Medulla oblongata (tissue), 1 donor: ENCODE measurements around the gene RYK.
"Not testable (repeated sequence)": the region's sequence is repeated elsewhere in the genome, so short reads cannot be mapped to it uniquely, and the experiment has no call there.

Experiments used
- DNase-seq: peaks from one replicate; pipeline ENCODE4 v3.0.0-alpha.2; 2015; ENCODE audit errors: extremely low spot score

Gene RYK

DNA sequence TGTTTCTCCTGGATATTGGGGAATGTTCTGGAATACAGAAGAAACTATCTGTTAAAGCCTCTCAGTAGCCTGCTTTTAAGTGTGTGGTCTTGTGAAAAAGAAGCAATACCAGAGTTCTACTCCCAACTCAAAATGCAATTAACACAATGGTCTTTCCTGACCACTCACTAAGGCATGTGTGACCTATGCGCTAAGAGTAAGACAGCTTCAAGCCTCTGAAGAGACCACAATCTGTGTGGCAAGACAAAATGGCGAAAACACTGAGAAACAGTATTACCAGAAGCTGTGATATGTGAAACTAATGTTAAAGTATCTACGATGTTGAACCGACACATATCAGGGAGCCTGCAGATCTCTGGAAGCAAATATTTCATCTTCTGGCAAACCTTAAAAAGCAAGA is 33.8 kb downstream of the RYK start:
- DNase-seq, result no peak

DNA sequence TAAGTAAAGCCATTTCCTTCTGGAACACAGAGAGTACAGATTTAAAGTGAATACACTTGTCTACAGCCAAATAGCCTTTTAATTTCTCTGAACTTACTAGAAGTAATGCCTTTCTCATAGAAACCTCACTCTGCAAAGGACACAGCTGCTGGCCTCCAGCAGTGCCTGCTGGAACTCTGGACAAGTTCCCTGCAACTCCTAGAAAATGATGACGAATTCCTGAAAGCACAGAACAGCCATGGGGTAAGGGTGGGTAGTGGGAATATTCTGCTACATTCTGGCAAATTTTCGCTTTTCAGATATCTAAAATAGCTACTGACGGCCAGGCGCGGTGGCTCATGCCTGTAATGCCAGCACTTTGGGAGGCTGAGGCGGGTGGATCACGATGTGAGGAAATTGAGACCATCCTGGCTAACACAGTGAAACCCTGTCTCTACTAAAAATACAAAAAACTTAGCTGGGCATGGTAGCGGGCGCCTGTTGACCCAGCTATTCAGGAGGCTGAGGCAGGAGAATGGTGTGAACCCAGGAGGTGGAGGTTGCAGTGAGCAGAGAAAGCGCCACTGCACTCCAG is 34.4 kb downstream of the RYK start:
- peak; percentile 33 for DNase-seq

DNA sequence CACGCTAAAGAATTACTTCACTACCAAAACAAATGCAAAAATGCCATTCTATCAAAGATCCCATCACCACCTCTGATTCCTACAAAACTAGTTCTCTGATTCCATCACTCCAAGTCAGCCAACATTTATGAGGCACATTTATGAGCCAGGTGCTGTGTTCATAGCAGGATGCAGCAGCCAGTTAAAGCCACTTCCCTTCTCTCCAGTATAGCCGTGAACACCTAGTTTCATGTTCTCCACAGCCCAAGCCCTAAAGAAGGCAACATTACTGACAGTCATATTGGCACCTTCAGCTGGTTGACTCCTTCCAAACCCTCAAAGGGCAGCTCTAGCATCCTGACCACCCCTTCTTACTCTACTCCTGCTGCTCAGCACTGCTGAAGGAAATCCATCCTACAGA is 36.4 kb downstream of the RYK start:
- DNase-seq, result no peak

DNA sequence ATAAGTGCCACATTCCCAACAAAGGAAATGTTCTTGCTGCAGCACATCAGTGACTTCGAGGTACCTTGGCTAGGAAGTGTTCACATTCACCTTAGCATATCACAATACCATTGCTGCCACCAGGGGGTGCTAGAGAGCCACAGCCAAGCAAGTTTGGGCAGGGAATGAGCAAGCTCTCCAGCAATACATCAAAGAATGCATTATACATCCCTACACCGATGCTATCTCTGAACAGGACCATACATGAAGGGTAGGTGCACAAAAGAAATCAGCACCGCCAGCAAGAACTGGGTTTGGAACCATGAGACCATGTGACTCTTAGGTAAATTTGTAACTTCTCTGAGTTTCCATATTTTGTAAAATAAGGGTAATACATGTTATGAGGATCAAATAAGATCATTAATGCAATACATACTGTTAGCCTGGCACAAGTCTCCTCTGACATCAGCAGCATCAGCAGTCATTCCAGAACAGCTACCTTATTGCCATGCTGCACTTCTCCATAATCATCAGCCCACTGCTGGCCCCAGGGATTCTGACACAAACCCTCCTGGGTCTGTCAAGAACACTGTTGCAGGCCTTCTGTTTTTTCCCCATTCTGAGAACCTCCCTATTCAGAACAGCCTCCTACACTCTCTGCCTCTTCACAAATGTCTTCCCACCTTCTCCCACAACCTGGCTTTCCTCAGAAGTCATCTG is 37.5 kb downstream of the RYK start:
- peak; percentile 85 for DNase-seq

DNA sequence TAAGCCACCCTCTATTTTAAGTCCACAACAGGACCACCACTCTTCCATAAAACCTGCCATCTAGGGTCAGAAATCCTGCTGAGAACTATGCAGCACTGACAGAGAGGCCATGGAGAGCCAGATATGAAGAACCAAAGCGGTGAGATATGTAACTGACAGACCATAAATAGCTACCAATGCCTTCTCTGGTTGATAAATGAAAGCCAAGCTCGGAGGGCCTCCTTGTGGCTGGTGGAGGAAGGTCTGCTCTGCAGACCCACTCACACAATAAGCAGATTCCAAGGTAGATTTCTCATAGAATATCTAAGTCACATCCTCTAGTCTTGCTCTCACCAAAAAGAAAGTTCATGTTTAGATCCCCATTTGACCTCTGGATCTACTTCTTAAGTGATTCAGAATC is 38.9 kb downstream of the RYK start:
- DNase-seq, result peak; percentile 14

DNA sequence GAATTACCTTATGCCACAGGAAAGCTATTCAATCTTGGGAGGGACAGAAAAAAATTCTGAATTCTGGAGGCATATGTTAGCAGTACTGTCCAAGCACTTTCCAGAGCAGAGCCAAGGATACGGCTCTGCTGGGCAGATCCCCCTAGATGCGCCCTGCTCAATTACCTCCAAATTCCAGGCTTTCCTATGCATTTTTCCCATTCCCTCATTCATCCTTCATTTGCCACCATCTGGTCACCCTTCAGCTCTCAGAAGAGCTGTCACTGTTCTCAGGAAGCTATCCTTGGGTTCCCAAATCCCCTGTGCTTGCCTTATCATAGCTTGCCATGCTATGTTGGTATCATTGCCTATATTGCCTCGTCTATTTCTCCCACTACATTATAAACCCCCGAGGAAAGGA is 45.2 kb downstream of the RYK start:
- DNase-seq, result no peak

DNA sequence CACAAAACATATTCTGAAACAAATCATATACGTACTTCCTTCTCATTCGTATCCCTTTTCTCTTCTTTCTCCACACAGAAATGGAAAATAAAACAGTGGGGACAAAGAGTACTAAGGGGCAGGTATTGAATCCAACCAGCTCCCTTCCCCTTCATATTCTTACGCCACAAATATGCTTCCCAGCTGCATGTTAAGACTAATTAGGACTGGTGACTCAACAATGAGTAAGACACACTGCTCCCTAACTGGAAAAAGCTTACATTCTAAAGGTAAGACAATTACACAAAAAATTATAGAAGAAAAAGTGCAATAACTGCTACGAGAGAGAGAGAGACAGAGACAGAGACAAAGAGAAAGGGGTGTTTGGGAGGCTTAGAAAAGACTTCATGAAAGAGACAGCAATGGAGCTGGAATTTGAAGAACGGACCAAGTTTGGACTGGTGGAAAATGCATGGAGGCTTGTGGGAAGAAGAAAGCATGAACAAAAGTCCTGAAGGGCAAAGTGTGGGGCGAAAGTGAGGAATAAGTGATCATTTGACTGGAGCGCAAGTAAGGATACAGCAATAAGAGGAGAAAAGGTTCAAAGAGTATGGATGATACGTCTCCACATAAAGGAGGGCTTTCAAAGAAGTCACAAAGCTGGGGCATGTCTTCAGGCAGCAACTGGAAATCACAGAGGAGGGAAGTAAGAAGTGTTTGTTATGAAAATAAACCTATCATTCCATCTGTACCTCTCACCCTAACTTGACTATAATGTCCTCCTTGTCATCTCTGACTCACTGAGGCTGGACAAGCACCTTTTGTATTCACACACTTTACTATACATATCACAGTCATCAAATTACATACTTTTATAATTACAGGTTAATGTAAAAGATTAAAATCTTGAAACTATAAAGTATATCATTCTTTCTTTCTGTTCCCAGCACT is 49.2 kb downstream of the RYK start:
- no peak for DNase-seq

DNA sequence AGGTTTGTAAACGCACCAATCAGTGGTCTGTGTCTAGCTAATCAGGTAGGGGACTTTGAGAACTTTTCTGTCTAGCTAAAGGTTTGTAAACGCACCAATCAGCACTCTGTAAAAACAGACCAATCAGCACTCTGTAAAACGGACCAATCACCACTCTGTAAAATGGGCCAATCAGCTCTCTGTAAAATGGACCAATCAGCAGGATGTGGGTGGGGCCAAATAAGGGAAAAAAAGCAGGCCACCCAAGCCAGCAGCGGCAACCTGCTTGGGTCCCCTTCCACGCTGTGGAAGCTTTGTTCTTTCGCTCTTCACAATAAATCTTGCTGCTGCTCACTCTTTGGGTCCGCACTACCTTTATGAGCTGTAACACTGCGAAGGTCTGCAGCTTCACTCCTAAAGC is 50.8 kb downstream of the RYK start:
- DNase-seq, result not testable (repeated sequence)

DNA sequence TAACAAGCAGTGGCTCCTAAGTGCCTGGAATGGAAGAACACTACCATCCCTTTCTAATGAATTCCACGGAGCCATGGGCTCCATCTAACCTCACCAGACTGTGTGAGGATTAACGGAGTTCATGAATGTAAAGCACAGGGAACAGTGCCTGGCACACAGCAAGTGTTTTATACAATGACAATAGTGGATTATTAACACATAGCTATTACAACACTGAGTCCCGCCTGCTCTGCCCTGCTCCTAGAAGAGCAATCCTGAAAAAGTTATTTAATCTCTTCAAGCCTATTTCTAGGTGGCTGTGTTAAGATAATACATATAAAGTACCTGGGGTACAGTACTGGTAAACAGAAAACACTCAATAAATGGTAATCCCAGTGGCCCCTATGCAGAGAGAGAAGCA is 51.4 kb downstream of the RYK start:
- no peak for DNase-seq

DNA sequence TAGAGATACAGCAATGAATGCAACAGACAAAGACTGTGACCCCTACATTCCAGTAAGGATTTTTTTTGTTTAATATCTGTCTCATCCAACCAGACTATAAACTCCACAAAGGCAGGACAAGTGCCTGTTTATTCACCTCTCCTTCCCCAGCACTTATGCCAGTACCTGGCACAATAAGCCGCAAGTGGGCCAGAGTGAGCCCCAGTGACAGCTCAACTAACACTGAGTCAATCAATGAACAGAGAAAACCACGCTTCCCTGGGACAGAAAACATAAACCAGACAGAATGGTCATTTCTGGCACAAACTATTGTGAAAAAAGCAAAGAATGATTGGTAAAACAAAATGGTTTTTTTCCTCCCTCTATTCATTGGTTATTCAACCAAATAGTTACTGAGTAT is 52.2 kb downstream of the RYK start:
- DNase-seq, result no peak

DNA sequence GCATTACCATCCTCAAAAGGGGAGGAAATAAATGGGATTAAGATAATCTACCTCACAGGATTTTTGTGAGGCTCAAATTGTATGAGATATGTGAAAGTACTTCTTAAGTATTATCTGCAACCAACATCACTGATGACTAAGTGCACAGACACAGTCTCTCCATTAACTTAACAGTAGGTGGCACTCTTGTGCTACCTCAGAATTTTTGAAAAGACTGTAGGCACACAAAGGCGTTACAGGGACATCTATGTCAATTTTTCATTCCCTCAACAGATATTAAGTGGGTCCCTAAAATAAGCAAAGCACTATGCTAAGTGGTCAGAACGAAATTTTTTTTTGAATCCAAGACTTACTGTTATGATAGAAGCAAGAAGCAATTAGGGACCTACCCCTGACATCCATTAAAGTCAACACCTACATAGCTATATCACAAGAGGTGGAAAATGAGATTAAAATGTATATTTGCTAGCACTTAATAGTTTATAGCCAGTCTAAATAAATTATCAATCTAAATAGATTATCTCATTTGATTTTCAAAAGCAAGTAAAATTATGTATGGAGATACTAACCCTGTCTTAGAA is 52.9 kb downstream of the RYK start:
- DNase-seq, result peak; percentile 78

DNA sequence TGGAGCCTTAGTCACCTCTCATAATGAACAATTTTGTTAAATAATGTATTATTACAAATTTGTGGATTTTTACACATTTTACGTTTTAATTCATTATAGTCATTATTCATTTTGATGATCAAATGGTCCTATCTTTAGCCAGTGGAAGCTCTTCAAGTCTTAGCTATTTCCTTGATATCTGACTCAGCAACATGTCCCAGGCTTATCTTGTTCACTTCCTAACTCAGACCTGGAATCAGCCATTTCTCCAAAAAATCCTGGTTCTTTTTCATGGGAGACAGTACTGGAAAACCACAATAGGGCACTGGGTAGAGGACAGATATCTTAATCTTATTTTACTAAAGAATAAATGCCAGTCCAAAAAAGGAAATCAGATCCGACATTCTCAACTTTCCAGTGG is 56.4 kb downstream of the RYK start:
- no peak for DNase-seq

DNA sequence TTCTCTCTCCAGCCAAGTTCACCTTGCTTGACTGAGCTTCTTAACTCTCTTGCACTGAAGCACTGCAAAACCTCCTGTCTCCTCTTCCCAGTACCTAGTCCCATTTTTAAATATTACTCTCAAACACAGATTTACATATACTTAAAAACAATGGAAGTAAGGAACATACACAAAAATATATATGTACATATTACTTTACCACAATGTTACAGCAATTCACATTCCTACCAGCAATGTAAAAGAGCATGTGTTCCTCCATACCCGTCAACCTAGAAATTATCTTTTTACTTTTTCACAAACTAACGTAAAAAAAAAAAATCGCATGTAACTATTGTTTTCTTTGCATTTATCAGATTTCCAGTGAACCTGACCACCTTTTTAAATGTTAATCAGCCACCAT is 60.4 kb downstream of the RYK start:
- no peak for DNase-seq

DNA sequence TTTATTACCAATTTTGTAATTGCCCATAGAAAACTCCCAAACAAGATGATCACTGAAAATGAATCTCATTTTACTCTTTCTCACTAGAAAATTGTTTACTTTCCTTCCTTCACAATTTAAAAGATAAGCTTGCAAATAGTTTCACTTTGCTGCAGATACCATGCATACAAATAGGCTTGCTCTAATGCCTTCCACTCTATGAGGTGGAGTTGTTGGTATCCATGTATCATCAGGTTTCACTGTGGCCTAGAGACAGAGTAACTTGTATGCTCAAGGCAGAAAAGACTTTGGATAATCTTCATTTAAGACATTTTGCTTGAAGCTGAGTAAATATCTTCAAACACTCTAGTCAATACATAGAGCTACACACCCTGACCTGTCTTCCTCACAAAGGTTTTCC is 60.8 kb downstream of the RYK start:
- no peak for DNase-seq

DNA sequence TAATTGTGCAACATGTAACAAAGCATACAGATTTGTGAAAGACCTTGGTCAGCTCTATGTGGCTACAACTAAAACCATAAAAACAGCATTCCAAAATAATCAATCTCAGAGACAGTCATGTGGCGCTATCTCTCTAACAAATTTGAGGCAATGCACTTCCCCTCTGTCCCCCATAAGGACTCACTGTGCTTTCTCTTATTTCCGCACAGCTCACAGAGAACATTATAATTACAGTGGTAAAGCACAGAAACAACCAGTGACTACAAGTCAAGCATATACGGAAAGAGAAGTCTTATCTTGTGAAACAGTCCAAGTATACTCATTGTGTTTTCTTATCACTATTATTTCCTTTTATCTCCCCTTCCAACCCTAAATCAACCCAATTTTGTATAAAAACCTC is 64.3 kb downstream of the RYK start:
- DNase-seq, result no peak

DNA sequence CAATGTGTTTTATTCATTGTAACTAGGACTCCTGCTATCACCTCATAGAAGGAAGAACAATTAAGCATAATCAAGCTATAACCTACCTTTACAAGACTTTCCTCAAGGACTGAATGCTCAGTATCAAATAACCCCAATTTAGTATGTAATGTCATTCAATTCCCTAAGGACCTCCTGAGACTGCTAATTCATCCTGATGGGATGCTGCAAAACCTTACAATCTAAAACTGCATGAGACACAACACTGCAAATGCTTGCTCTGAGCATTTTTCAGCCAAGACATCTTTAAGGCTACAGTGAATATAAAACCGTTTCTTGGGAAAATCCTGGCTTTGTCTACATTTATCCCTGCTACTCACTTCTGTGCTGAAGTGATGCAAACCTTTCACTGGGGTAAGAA is 69.9 kb downstream of the RYK start:
- no peak for DNase-seq

DNA sequence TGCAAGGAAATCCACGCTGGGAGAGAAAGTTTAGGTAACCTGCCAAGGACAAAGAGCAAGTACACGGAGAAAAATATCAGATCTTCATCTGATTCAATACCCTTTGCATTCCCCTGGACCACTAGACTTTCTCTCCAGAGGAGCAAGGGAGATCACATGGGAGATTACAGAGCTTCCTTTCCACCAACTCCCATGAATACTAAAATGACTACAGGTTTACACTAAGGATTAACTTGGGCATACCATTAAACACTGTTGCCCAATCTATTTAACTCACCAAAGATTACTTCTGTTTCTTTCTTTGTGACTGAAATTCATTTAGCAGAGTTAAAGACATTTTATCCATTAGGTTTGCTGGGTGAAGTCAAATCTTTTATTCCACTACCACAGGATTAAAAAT is 71.2 kb downstream of the RYK start:
- DNase-seq, result no peak

DNA sequence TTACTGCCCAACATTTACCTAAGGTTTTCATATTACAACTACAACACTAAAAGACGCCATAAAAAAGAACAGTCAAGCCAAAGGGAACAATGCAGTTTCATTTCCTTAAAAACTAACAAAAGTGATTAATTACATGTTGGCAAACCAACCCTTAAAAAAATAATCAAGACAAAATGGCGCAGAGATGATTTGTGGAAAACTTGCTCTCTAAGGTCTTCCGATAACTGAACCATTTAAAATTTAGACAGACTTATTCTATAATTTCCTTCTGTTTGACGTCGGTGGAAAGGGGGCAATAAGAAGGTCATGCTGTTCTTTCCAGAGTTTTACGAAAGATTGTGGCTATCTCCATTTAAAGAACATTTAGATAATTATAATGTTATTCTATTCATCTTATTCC is 87.6 kb downstream of the RYK start:
- DNase-seq, result no peak

DNA sequence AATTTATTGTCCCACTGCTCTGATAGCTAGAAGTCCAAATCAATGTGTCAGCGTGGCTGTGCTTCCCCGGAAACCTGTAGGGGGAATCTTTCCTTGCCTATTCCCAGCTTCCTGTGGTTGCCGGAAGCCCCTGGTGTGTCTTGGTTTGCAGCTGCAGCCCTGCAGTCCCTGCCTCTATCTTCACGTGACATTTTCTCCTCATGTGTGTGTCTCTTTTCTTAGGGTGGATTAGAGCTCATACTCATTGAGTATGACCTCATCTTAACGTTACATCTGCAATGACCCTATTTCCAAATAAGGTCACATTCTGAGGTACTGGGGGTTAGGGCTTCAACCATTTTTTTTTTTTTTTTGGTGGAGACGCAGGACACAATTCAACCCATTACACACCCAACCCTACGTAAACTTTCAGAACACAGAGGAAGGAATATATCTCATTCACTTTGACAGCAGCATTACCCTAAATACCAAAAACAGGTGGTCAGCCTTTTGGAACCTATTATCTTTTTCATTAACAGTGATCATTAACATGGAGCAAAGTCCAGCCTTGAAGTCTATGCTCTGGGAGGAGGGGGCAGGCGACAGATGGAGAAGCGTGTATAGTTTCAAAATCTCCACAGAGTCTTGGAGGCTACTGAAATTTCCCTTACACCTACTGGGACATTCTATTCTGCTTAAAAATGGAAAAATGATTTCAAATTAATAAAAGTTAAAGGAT is 88.6 kb downstream of the RYK start:
- no peak for DNase-seq

DNA sequence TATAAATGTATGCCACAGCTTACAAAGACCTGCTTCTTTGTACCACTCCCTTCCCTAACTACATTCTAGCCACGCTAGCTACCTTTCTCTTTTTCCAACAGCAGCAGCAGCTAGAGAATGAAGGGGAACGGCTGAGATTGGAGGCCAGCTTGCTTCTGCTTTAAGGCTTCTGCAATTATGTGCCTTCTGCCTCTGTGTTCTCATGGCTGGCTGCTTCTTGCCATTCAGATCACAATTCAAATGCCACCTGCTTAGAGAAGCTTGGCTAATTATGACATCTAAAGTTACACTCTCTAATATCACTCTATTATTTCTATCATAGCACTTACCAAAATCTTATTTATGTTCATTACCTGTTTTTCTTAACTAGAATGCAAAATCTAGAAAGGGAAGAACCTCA is 95.2 kb downstream of the RYK start:
- DNase-seq, result no peak

DNA sequence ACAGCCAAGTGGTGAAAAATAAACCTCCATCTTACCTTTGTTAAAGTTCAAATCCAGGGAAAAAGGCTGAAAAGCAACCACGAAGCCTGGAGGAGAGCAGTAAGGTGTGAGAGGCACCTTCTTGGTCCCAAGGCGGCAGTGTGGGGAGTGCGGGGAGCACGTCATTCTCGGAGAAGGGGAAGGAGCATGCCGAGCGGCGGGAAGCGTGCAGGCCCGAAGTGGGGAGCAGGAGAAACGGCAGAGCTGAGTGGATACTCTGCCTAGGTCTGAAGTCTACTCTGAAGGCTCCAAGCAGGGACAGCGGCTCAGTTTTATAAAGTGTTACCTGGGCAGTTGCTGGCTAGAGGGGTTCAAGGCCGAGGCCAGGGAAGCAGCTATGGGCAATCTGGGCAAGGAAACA is 96.9 kb downstream of the RYK start:
- no peak for DNase-seq

DNA sequence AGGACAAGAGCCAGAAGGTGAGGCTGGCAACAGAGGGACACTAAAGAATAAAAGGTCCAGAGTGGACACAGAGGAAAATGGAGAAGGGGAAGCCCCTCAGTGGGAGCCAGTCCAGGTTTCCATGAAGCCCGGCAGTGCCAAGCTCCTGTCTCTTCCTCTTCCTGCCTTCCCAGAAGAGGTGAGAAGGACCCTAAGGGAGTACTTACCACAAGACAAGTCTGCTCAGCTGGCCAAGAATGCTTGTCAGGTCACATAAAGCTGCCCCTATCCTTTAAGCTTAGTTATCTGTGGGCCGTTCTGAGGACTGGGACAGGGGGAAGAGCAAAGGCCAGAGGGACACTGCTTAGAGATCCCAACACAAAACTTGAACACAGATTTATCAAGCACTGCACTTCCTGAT is 100.2 kb downstream of the RYK start:
- no peak for DNase-seq
